IPS-15b (cell line): ENCODE results near the gene MCF2L2.
"Not testable (repeated sequence)": the region's sequence is repeated elsewhere in the genome, so short reads cannot be mapped to it uniquely, and the experiment has no call there.

ENCODE experiments used
- H3K27me3 ChIP-seq: one replicate; pipeline ENCODE4 v1.6.1; 2013; ENCODE audit warnings: low read length; ENCODE audit not compliant: control insufficient read depth, insufficient read depth
- H3K36me3 ChIP-seq: one replicate; pipeline ENCODE4 v1.6.1; 2013; ENCODE audit warnings: low read length; ENCODE audit not compliant: control insufficient read depth, insufficient read depth
- H3K4me1 ChIP-seq: one replicate; pipeline ENCODE4 v1.6.1; 2013; ENCODE audit warnings: mild to moderate bottlenecking, low read length; ENCODE audit not compliant: control insufficient read depth, insufficient read depth
- H3K4me3 ChIP-seq: one replicate; pipeline ENCODE4 v1.5.1; 2013; ENCODE audit warnings: low read depth, low read length
- H3K9ac ChIP-seq: one replicate; pipeline ENCODE4 v1.6.1; 2013; ENCODE audit warnings: low read depth, mild to moderate bottlenecking, low read length
- H3K9me3 ChIP-seq: one replicate; pipeline ENCODE4 v1.6.1; 2013; ENCODE audit warnings: mild to moderate bottlenecking, low read length; ENCODE audit not compliant: control insufficient read depth, insufficient read depth

MCF2L2 gene

DNA sequence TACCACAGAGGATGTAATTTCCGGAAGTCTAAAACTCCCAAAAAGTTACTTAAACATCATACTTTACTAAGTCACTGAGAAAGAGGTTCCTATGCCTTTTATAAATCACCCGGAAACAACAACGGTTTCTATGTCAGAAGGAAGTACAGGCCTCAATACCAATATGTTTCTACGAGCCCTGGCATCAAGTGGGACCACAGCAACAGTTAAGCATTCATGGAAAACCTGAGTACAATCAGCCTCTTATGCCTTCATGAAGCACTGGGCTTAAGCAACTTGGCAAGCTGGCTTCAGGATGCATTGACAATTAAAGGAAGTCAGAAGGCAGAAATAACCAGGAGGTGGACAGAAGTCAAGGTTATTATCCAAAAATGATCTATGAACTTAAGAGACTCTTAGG is 194.5 kb downstream of the MCF2L2 start:
- H3K36me3 ChIP-seq, result no peaks in the 10 kb centered on the region
- no peaks in the 10 kb centered on the region for H3K4me1 ChIP-seq
- H3K9me3 ChIP-seq, result no peaks in the 10 kb centered on the region
- no peak overlapping the region for H3K4me3 ChIP-seq
- no peak overlapping the region for H3K9ac ChIP-seq
- no peaks in the 10 kb centered on the region for H3K27me3 ChIP-seq

- no peaks in the 10 kb centered on the region for H3K4me1 ChIP-seq
- no peak overlapping the region for H3K4me3 ChIP-seq
- no peaks in the 10 kb centered on the region for H3K27me3 ChIP-seq
- H3K9ac ChIP-seq, result no peak overlapping the region
- no peaks in the 10 kb centered on the region for H3K9me3 ChIP-seq
- no peaks in the 10 kb centered on the region for H3K36me3 ChIP-seq
These were observed 197.6 kb downstream of the MCF2L2 start for GRCh38 chr3:183230826-183231225.

DNA sequence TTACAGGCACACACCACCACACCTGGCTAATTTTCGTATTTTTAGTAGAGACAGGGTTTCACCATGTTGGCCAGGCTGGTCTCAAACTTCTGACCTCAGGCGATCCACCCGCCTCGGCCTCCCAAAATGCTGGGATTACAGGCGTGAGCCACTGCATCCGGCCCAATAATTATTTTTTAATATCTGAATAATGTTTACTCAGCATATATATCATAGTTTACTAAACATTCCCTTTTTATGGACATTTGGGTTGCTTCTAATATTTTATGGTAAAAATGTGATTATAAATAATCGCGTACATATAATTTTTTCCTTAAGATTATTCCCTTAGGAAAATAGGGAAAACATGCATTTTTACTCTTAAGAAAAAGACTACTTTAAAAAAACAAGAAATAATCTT is 198.2 kb downstream of the MCF2L2 start:
- H3K9me3 ChIP-seq, H3K4me1 ChIP-seq, H3K36me3 ChIP-seq, H3K27me3 ChIP-seq, H3K4me3 ChIP-seq, H3K9ac ChIP-seq: not testable (repeated sequence)

DNA sequence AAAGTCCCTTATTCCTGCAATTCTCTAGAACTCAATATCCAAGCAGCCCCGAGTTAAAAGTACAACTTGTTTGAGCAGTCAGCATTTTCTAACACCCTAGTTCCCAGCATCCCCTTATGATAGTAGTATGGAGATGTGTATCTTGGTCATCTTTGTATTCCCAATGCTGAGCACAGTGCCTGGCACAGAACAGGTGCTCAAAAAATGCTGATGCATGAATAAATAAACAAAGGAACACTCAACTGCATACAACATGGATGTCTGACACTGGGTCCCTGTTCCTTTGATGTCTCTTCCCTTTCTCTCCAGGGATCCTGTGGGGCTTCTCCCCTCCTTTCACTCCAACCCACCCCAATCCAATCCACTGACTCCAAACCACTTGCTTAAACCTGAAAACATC is 199.2 kb downstream of the MCF2L2 start:
- no peak overlapping the region for H3K9ac ChIP-seq
- H3K27me3 ChIP-seq, result no peaks in the 10 kb centered on the region
- no peaks in the 10 kb centered on the region for H3K4me1 ChIP-seq
- no peaks in the 10 kb centered on the region for H3K36me3 ChIP-seq
- no peak overlapping the region for H3K4me3 ChIP-seq
- no peaks in the 10 kb centered on the region for H3K9me3 ChIP-seq

DNA sequence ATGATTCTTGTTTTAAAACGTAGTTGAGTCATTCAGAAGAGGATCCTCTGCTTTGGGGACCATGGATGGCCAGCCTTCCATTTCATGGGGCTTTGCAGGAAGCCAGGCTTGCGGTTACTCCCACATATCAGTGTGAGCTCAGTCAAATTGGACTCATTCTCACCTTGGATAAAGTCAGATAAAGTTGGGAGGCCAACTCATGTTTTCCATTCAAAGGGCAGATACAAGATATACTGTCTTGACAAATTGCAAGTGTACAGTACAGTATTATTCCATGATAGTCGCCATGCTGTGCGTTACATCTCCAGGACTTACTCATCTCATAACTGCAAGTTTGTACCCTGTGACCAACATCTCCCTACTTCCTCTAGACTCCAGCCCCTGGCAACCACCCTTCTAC is 200.8 kb downstream of the MCF2L2 start:
- Histone ChIP-seq H3K27me3 (no peaks in the 10 kb centered on the region), H3K4me3 (no peak overlapping the region), H3K4me1 (no peaks in the 10 kb centered on the region), H3K9ac (no peak overlapping the region), H3K36me3 (no peaks in the 10 kb centered on the region), H3K9me3 (no peaks in the 10 kb centered on the region)

DNA sequence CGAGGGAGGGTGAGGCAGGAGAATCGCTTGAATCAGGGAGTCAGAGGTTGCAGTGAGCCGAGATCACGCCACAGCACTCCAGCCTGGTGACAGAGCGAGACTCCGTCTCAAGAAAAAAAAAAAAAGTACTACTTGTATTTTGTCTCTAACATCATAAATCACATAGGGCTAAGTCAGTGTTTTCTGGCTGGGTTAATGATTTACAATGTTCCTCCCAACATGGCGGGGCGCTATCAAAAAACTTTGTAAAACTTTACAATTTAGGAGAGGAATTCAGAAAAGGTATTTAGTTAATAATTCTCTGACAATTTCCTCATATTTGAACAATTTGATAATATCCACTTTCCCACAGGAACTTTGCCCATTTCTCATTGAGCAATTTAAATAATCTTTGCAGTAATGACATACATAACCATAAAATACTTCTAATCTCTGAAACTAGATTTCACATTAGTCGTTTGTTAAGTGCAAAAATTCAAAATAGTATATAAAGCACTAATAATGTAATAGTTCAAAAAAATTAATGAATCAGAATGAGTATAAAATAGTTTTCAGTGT is 202.0 kb downstream of the MCF2L2 start:
- Histone ChIP-seq H3K27me3 (no peaks in the 10 kb centered on the region), H3K9me3 (no peaks in the 10 kb centered on the region), H3K4me3 (no peak overlapping the region), H3K4me1 (no peaks in the 10 kb centered on the region), H3K9ac (no peak overlapping the region), H3K36me3 (no peaks in the 10 kb centered on the region)

- Histone ChIP-seq H3K9me3 (no peaks in the 10 kb centered on the region), H3K27me3 (no peaks in the 10 kb centered on the region), H3K36me3 (no peaks in the 10 kb centered on the region), H3K9ac (no peak overlapping the region), H3K4me1 (no peaks in the 10 kb centered on the region), H3K4me3 (no peak overlapping the region)
These were observed 204.0 kb downstream of the MCF2L2 start for GRCh38 chr3:183224180-183224970.

GRCh38 chr3:183222631-183223235 is 205.7 kb downstream of the MCF2L2 start:
- H3K4me1 ChIP-seq, result no peaks in the 10 kb centered on the region
- H3K27me3 ChIP-seq, result no peaks in the 10 kb centered on the region
- no peaks in the 10 kb centered on the region for H3K36me3 ChIP-seq
- H3K9ac ChIP-seq, result no peak overlapping the region
- no peaks in the 10 kb centered on the region for H3K9me3 ChIP-seq
- no peak overlapping the region for H3K4me3 ChIP-seq

GRCh38 chr3:183220828-183221227 is 207.6 kb downstream of the MCF2L2 start:
- Histone ChIP-seq H3K9ac (no peak overlapping the region), H3K9me3 (no peaks in the 10 kb centered on the region), H3K4me1 (no peaks in the 10 kb centered on the region), H3K27me3 (no peaks in the 10 kb centered on the region), H3K4me3 (no peak overlapping the region), H3K36me3 (no peaks in the 10 kb centered on the region)

- H3K27me3 ChIP-seq, result no peaks in the 10 kb centered on the region
- no peak overlapping the region for H3K9ac ChIP-seq
- no peaks in the 10 kb centered on the region for H3K36me3 ChIP-seq
- no peak overlapping the region for H3K4me3 ChIP-seq
- H3K9me3 ChIP-seq, result no peaks in the 10 kb centered on the region
- H3K4me1 ChIP-seq, result no peaks in the 10 kb centered on the region
These were observed 209.6 kb downstream of the MCF2L2 start for GRCh38 chr3:183218826-183219225.

- no peaks in the 10 kb centered on the region for H3K9me3 ChIP-seq
- no peaks in the 10 kb centered on the region for H3K4me1 ChIP-seq
- no peaks in the 10 kb centered on the region for H3K36me3 ChIP-seq
- no peak overlapping the region for H3K9ac ChIP-seq
- H3K4me3 ChIP-seq, result no peak overlapping the region
- no peaks in the 10 kb centered on the region for H3K27me3 ChIP-seq
These were observed 210.7 kb downstream of the MCF2L2 start for GRCh38 chr3:183217548-183218332.
